Effector CD8-positive, alpha-beta T cell (primary cell): ENCODE measurements around the gene TPST1.

Experiments used
- DNase-seq: peaks from one replicate; lab custom pipeline; 2025; lab: John Stamatoyannopoulos, UW

The TPST1 gene

GRCh38 chr7:66238773-66239466 lies 33.8 kb downstream of the TPST1 start:
- no peak for DNase-seq

- no peak for DNase-seq
Observed at GRCh38 chr7:66239467-66239856, 34.3 kb downstream of the TPST1 start.

GRCh38 chr7:66245008-66245407 lies 39.9 kb downstream of the TPST1 start:
- no peak for DNase-seq

- DNase-seq: no peak
Observed at GRCh38 chr7:66246554-66247171, 41.5 kb downstream of the TPST1 start.

GRCh38 chr7:66247380-66248078 lies 42.4 kb downstream of the TPST1 start:
- no peak for DNase-seq

GRCh38 chr7:66250711-66251110 lies 45.6 kb downstream of the TPST1 start:
- no peak for DNase-seq

GRCh38 chr7:66255534-66256100 lies 50.5 kb downstream of the TPST1 start:
- no peak for DNase-seq

GRCh38 chr7:66256281-66256680 lies 51.1 kb downstream of the TPST1 start:
- no peak for DNase-seq

- no peak for DNase-seq
Observed at GRCh38 chr7:66257481-66257880, 52.3 kb downstream of the TPST1 start.

GRCh38 chr7:66258409-66258808 lies 53.3 kb downstream of the TPST1 start:
- no peak for DNase-seq

- no peak for DNase-seq
Observed at GRCh38 chr7:66261941-66262340, 56.8 kb downstream of the TPST1 start.

GRCh38 chr7:66263936-66264335 lies 58.8 kb downstream of the TPST1 start:
- DNase-seq: no peak

- DNase-seq: no peak
Observed at GRCh38 chr7:66265566-66265965, 60.4 kb downstream of the TPST1 start.

- DNase-seq: no peak
Observed at GRCh38 chr7:66267249-66267648, 62.1 kb downstream of the TPST1 start.

- DNase-seq: no peak
Observed at GRCh38 chr7:66269978-66270377, 64.8 kb downstream of the TPST1 start.

- no peak for DNase-seq
Observed at GRCh38 chr7:66272321-66272720, 67.2 kb downstream of the TPST1 start.

GRCh38 chr7:66276363-66276762 lies 71.2 kb downstream of the TPST1 start:
- no peak for DNase-seq

- DNase-seq: no peak
Observed at GRCh38 chr7:66277492-66277891, 72.4 kb downstream of the TPST1 start.

GRCh38 chr7:66279912-66280311 lies 74.8 kb downstream of the TPST1 start:
- DNase-seq: no peak

- no peak for DNase-seq
Observed at GRCh38 chr7:66281678-66282590, 76.8 kb downstream of the TPST1 start.

- no peak for DNase-seq
Observed at GRCh38 chr7:66282591-66282935, 77.4 kb downstream of the TPST1 start.
